ENCODE results near the gene TTC28. TPM values are rescaled to one million over a fixed set of nuclear protein-coding genes. Genes with fewer than 3 reads are reported as not detected.
A peak's percentile ranks its signal among the peaks of the same experiment; 100 is the strongest.
"Not testable (repeated sequence)": the region's sequence is repeated elsewhere in the genome, so short reads cannot be mapped to it uniquely, and the experiment has no call there.

TTC28 gene
- total RNA-seq, 1 donor from 2014 or later = 7.9 TPM

DNA sequence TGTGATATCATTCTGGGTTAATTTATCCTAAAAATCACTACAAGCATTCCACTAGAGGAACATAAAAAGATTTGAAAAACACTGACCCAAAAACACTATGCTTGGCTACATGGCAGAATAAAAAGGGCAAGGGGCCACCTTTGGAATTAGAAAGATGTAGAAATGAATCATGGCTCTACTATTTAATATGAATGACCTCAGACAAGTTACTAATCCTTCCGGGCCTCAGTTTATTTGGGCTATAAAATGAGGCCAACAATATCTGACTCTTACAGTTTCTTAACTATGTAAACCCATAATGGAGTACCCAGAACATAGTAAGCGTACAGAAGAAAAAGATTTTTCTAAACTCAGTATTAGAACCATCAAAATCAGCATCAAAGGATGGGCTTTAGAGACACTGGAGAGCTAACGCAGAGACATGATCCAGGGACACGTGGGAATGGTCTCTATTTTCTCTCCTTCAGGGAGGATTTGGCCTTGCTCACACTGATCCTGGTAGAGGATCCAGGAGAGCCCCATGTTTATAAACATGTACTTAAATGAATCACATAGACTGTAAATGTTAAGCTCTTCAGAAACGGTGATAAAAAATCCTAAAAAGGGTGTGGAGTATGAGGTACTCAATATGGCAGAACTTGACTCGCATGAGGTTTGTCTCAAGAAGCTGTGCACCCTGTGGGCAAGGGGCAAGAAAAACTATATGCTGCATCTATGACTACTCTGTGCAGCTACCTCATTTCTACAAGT, 472.2 kb downstream of the TTC28 start:
- no peaks in the 10 kb centered on the region for H3K4me1 Mint-ChIP-seq
- H3K9me3 Mint-ChIP-seq = peaks cover 10% of the 10 kb centered on the region
- CTCF ChIA-PET = no interaction called here
- no peaks in the 10 kb centered on the region for H3K36me3 Mint-ChIP-seq (ENCODE audit: low read depth)
- no peak overlapping the region for H3K27ac Mint-ChIP-seq
- POLR2A ChIA-PET = no interaction called here
- intact Hi-C loops (cut with micrococcal nuclease) = no loop called here
- TF ChIP-seq, protein P1, sequence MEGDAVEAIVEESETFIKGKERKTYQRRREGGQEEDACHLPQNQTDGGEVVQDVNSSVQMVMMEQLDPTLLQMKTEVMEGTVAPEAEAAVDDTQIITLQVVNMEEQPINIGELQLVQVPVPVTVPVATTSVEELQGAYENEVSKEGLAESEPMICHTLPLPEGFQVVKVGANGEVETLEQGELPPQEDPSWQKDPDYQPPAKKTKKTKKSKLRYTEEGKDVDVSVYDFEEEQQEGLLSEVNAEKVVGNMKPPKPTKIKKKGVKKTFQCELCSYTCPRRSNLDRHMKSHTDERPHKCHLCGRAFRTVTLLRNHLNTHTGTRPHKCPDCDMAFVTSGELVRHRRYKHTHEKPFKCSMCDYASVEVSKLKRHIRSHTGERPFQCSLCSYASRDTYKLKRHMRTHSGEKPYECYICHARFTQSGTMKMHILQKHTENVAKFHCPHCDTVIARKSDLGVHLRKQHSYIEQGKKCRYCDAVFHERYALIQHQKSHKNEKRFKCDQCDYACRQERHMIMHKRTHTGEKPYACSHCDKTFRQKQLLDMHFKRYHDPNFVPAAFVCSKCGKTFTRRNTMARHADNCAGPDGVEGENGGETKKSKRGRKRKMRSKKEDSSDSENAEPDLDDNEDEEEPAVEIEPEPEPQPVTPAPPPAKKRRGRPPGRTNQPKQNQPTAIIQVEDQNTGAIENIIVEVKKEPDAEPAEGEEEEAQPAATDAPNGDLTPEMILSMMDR (IDR thresholded peaks at IDR 0.05) = no peak
- DNase-seq (no peak), ATAC-seq (ENCODE audit: low read depth) (no peak)
- no peak overlapping the region for H3K4me3 Mint-ChIP-seq
- H3K27me3 Mint-ChIP-seq = peaks cover 3% of the 10 kb centered on the region

DNA sequence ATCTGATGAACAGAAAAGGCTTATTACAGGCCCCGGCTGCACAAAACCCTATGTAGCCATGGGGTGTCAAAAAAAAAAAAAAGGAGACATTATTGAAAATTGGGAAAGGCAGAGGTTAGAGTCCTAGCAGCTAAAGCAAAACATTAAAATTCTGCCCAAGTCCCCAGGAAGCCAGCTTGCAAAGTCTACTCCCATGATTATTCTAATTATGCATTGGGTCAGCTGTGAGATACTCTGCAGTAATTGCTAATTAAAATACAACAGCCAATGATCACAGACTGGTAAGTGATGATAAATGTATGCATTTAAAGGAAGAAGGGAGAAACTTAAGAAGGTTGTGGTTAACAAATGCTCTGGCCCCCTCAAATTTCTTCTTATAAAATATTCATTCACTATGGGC, 473.7 kb downstream of the TTC28 start:
- no peaks in the 10 kb centered on the region for H3K4me1 Mint-ChIP-seq
- ChIA-PET POLR2A (no interaction called here), CTCF (interaction anchor here (1.1 kb wide), 1 partner anchor 16 kb away, joined by 3 read pairs; no protein-coding TSS in a partner anchor)
- no peak overlapping the region for H3K4me3 Mint-ChIP-seq
- H3K27ac Mint-ChIP-seq = no peak overlapping the region
- peaks cover 3% of the 10 kb centered on the region for H3K9me3 Mint-ChIP-seq
- TF ChIP-seq, protein P1 (IDR thresholded peaks at IDR 0.05) = no peak
- no peaks in the 10 kb centered on the region for H3K27me3 Mint-ChIP-seq
- no peaks in the 10 kb centered on the region for H3K36me3 Mint-ChIP-seq (ENCODE audit: low read depth)
- no peak for ATAC-seq (ENCODE audit: low read depth)
- intact Hi-C loops (cut with micrococcal nuclease) = no loop called here
- DNase-seq = no peak

DNA sequence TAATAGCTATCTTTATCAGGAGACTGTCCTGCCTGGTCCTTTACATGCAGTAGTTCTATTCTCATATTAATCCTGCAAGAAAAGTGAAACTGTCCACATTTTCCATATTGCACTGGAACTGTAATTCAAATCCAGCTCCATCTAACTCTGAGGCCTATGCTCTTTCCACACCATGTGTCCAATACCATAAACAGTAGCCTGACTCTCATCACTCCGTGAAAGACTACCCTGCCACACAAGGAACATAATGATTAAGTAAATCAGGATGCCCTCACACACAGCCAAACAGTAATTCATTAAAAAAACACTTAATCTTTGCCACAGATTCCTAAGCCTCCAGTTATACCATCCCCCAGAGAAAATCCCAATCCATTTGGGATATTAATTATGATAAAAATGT, 475.3 kb downstream of the TTC28 start:
- intact Hi-C loops (cut with micrococcal nuclease) = no loop called here
- CTCF ChIA-PET = no interaction called here

DNA sequence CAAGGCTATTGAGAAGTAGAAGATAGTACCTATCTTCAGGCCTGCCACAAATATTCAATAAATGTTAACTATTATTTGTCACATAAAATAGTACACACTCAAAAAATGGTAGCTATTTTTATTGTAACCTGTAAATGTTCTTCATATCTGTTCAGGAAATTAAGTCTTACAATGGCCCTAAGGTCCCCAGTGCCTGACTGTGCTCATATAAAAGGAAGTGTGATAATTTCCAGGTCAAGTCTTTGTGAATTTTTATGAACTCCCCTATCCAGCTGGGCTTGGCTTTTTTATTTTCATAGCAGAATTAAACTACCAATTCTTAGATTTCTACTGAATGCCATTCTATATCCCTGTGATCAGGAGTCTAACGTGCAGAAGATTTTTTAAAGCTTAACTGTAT, 476.4 kb downstream of the TTC28 start:
- no peak for ATAC-seq (ENCODE audit: low read depth)
- no peaks in the 10 kb centered on the region for H3K36me3 Mint-ChIP-seq (ENCODE audit: low read depth)
- H3K4me1 Mint-ChIP-seq = no peaks in the 10 kb centered on the region
- TF ChIP-seq, protein P1 (IDR thresholded peaks at IDR 0.05) = no peak
- CTCF ChIA-PET = no interaction called here
- no peak overlapping the region for H3K27ac Mint-ChIP-seq
- no peaks in the 10 kb centered on the region for H3K27me3 Mint-ChIP-seq
- no peaks in the 10 kb centered on the region for H3K9me3 Mint-ChIP-seq
- H3K4me3 Mint-ChIP-seq = no peak overlapping the region
- intact Hi-C loops (cut with micrococcal nuclease) = no loop called here
- POLR2A ChIA-PET = no interaction called here
- DNase-seq = no peak

More for the DNA sequence above, 475.3 kb downstream of the TTC28 start:
- H3K4me1 Mint-ChIP-seq = no peaks in the 10 kb centered on the region
- no peaks in the 10 kb centered on the region for H3K27me3 Mint-ChIP-seq
- H3K27ac Mint-ChIP-seq = no peak overlapping the region
- no peaks in the 10 kb centered on the region for H3K36me3 Mint-ChIP-seq (ENCODE audit: low read depth)
- no peak for DNase-seq
- no peak overlapping the region for H3K4me3 Mint-ChIP-seq
- TF ChIP-seq, protein P1 (IDR thresholded peaks at IDR 0.05) = no peak
- POLR2A ChIA-PET = no interaction called here
- H3K9me3 Mint-ChIP-seq = no peaks in the 10 kb centered on the region
- ATAC-seq (ENCODE audit: low read depth) = no peak

DNA sequence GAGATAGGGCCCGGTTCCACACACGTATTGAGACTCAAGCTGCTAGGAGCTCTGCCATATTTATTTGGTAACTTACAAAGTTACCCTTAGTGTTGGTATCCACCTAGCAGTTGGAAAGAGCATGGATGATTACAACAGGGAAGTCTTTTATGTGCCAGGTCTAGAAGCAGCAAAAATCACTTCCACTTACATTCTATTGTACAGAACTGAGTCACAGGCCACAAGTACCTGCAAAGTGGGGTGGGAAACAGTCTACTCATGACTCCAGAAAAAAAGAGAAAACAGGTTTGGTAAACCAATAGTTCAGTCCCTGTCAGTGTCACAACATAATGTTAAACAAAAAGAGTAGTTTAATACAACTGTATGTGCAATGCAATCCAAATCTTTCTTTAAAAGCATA, 480.9 kb downstream of the TTC28 start:
- ChIA-PET POLR2A (no interaction called here), CTCF (no interaction called here)
- Mint-ChIP-seq H3K9me3 (no peaks in the 10 kb centered on the region), H3K4me1 (no peaks in the 10 kb centered on the region), H3K4me3 (peak overlapping the region; percentile 25), H3K27ac (no peak overlapping the region), H3K36me3 (ENCODE audit: low read depth) (no peaks in the 10 kb centered on the region), H3K27me3 (peaks cover 7% of the 10 kb centered on the region)
- TF ChIP-seq, protein P1 (IDR thresholded peaks at IDR 0.05) = no peak
- ATAC-seq (ENCODE audit: low read depth) = no peak
- intact Hi-C loops (cut with micrococcal nuclease) = no loop called here
- DNase-seq = no peak

DNA sequence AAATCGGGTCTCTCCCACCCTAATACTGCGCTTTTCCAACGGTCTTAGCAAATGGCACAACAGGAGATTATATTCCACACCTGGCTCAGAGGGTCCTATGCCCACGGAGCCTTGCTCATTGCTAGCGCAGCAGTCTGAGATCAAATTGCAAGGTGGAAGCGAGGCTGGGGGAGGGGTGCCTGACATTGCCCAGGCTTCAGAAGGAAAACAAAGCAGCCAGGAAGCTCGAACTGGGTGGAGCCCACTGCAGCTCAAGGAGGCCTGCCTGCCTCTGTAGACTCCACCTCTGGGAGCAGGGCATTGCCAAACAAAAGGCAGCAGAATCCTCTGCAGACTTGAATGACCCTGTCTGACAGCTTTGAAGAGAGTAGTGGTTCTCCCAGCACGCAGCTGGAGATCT, 488.1 kb downstream of the TTC28 start:
- CTCF ChIA-PET; POLR2A ChIA-PET; intact Hi-C loops (cut with micrococcal nuclease); H3K27ac Mint-ChIP-seq; DNase-seq; H3K4me1 Mint-ChIP-seq; H3K4me3 Mint-ChIP-seq; H3K36me3 Mint-ChIP-seq (ENCODE audit: low read depth); H3K9me3 Mint-ChIP-seq; ATAC-seq (ENCODE audit: low read depth): not testable (repeated sequence)
- peaks cover 29% of the 10 kb centered on the region for H3K27me3 Mint-ChIP-seq
